Erythroblast (primary cell): ENCODE data around the gene GPR160.

ENCODE experiments used
- GATA1 ChIP-seq: IDR thresholded peaks from 2 replicates; pipeline ENCODE4 v1.6.1; 2011; ENCODE audit warnings: low read depth, mild to moderate bottlenecking, control low read depth, low read length, moderate library complexity
- POLR2A ChIP-seq: IDR thresholded peaks from 2 replicates; pipeline ENCODE4 v1.6.1; 2011; ENCODE audit warnings: mild to moderate bottlenecking, low read length

- TF ChIP-seq POLR2A (no peak), GATA1 (no peak)
These were observed 73.5 kb downstream of the GPR160 start for GRCh38 chr3:170111147-170111771.
